ENCODE data around the gene ACSL3.
"Not testable (repeated sequence)": the region's sequence is repeated elsewhere in the genome, so short reads cannot be mapped to it uniquely, and the experiment has no call there.

ACSL3 gene

GRCh38 chr2:222862909-222863544 lies 2.2 kb downstream of the ACSL3 start:
- peak overlapping the region; percentile 93 for H3K9ac ChIP-seq (ENCODE audit: low read depth, low read length)
- H3K4me1 ChIP-seq (ENCODE audit: insufficient read depth, low read length): peaks cover 36% of the 10 kb centered on the region
- H3K36me3 ChIP-seq (ENCODE audit: insufficient read depth, low read length): no peaks in the 10 kb centered on the region
- H3K9me3 ChIP-seq (ENCODE audit: control insufficient read depth, insufficient read depth, low read length): no peaks in the 10 kb centered on the region

DNA sequence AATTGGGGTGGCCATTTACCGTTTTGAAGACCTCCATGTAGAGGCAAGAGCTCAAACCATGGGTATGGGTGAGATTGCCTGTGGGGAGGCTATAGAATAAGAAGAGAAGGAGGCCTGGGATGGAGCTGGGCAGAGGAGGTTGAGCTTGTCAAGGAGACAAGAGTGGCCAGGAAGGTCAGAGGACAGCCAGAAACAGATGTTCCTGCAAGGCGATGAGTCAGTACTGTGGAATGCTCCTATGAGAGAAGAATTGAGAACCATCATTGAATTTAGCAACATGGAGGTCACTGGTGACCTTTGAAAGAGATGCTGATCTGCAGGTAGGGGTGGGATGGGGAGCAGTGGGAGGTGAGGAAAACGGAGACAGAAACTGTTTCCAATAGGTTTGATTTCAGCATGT lies 3.5 kb downstream of the ACSL3 start:
- peak overlapping the region; percentile 7; the same call in 1 of the 2 replicates for H3K9ac ChIP-seq (ENCODE audit: low read depth, low read length)
- H3K9me3 ChIP-seq (ENCODE audit: control insufficient read depth, insufficient read depth, low read length): no peaks in the 10 kb centered on the region
- H3K36me3 ChIP-seq (ENCODE audit: insufficient read depth, low read length): no peaks in the 10 kb centered on the region
- H3K4me1 ChIP-seq (ENCODE audit: insufficient read depth, low read length): peaks cover 39% of the 10 kb centered on the region

DNA sequence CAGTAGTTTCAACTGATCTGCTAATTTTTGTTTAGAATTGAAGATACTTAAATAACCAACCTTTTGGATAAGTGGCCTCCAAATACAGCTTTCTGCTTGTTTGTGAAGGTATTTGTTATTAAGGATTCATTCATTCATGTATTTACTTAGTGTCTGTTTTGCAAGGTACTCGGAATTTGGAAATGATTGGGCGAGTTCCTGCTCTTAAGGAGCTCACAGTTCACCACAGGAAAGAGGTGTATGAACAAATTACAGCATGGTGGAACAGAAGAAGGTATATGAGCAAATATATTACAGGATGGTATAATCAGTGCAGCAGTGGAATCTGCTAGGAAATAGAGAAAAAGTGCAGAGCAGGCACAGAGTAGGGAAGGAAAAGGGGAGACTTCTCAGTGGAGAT lies 4.5 kb downstream of the ACSL3 start:
- Histone ChIP-seq H3K36me3 (ENCODE audit: insufficient read depth, low read length) (no peaks in the 10 kb centered on the region), H3K4me1 (ENCODE audit: insufficient read depth, low read length) (peaks cover 49% of the 10 kb centered on the region), H3K9me3 (ENCODE audit: control insufficient read depth, insufficient read depth, low read length) (no peaks in the 10 kb centered on the region), H3K9ac (ENCODE audit: low read depth, low read length) (no peak overlapping the region)

GRCh38 chr2:222866358-222866960 lies 5.6 kb downstream of the ACSL3 start:
- Histone ChIP-seq H3K9me3 (ENCODE audit: control insufficient read depth, insufficient read depth, low read length) (no peaks in the 10 kb centered on the region), H3K9ac (ENCODE audit: low read depth, low read length) (no peak overlapping the region), H3K36me3 (ENCODE audit: insufficient read depth, low read length) (no peaks in the 10 kb centered on the region), H3K4me1 (ENCODE audit: insufficient read depth, low read length) (peaks cover 57% of the 10 kb centered on the region)

DNA sequence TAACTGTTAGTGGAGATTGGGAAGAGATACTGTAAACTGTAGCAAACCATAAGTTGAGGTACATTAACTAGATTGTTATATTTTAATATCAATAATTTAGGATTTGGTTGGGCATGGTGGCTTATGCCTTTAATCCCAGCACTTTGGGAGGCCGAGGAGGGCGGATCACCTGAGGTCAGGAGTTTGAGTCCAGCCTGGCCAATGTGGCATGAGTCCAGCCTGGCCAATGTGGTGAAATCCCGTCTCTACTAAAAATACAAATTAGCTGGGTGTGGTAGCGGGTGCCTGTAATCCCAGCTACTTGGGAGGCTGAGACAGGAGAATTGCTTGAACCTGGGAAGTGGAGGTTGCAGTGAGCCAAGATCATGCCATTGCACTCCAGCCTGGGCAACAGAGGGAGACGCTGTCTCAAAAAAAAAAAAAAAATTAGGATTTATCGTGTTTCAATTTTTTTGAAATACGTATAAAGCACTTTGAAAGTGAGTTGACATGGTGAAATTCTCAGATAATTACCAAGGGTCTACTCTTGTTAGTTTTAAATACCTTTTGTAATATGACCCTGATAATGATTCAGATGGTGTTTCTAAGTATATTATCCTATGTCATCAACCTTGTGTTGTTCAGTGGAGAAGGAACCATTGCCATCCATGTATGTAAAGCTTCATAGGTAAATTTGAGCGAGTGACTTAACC lies 7.9 kb downstream of the ACSL3 start:
- not testable (repeated sequence) for H3K36me3 ChIP-seq (ENCODE audit: insufficient read depth, low read length); H3K9ac ChIP-seq (ENCODE audit: low read depth, low read length); H3K9me3 ChIP-seq (ENCODE audit: control insufficient read depth, insufficient read depth, low read length)
- H3K4me1 ChIP-seq (ENCODE audit: insufficient read depth, low read length): peaks cover 42% of the 10 kb centered on the region

DNA sequence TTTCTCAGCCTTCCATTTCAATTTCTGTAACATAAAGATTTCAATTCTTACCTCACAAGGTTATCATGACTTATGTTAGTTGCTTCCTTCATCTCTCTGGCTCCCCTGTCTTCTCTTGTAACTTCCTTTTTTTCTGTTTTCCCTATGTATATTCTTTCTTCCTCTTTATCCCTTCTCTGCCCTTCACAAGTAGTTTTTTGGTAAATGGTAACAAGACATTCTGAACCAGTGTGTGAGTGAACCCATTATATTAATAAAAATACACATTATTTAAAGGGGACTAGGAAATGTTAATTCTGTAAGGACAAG lies 8.4 kb downstream of the ACSL3 start:
- Histone ChIP-seq H3K4me1 (ENCODE audit: insufficient read depth, low read length) (peaks cover 37% of the 10 kb centered on the region), H3K9me3 (ENCODE audit: control insufficient read depth, insufficient read depth, low read length) (no peaks in the 10 kb centered on the region), H3K9ac (ENCODE audit: low read depth, low read length) (no peak overlapping the region), H3K36me3 (ENCODE audit: insufficient read depth, low read length) (no peaks in the 10 kb centered on the region)

DNA sequence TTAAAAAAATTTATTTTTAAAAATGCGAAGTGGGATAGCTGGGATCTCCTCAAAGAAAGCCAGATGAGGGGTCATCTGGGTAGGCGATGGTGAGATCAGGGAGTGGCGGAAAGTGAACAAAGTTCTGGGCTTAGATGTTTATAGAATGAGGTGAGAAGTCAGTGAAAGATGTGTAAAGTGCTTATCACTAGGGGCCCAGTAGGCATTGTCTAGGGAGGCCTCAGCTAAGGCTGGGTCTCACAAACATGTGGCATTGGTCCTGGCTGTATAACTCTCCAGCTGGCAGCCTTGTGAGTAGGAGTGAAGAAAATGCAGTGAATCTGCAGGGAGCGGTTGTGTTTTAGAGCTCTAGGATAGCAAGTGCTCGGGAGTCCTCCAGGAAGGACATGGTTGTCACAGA lies 10.5 kb downstream of the ACSL3 start:
- no peak overlapping the region for H3K9ac ChIP-seq (ENCODE audit: low read depth, low read length)
- no peaks in the 10 kb centered on the region for H3K36me3 ChIP-seq (ENCODE audit: insufficient read depth, low read length)
- no peaks in the 10 kb centered on the region for H3K9me3 ChIP-seq (ENCODE audit: control insufficient read depth, insufficient read depth, low read length)
- H3K4me1 ChIP-seq (ENCODE audit: insufficient read depth, low read length): peaks cover 20% of the 10 kb centered on the region

DNA sequence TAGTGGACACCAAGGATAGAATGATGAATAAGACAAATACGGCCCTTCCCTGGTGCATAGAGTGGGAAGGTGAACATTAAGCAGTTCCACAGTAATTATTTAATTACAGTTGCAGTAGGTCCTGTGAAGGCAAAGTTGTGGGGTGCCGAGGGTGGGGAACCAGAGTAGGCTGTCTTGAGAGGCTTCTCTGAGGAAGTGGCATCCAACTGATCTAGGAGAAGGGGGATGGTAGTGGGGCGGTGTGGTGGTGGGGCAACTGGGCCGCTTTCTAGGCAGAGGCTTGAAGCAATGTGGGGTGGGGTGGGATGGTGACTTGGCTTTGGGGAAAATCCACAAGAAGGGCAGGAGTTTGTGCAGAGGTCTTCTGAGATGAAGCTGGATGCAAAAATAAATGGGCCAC lies 11.7 kb downstream of the ACSL3 start:
- Histone ChIP-seq H3K9me3 (ENCODE audit: control insufficient read depth, insufficient read depth, low read length) (no peaks in the 10 kb centered on the region), H3K4me1 (ENCODE audit: insufficient read depth, low read length) (peaks cover 20% of the 10 kb centered on the region), H3K36me3 (ENCODE audit: insufficient read depth, low read length) (no peaks in the 10 kb centered on the region), H3K9ac (ENCODE audit: low read depth, low read length) (no peak overlapping the region)

- peaks cover 9% of the 10 kb centered on the region for H3K4me1 ChIP-seq (ENCODE audit: insufficient read depth, low read length)
- H3K36me3 ChIP-seq (ENCODE audit: insufficient read depth, low read length): no peaks in the 10 kb centered on the region
- H3K9ac ChIP-seq (ENCODE audit: low read depth, low read length): no peak overlapping the region
- no peaks in the 10 kb centered on the region for H3K9me3 ChIP-seq (ENCODE audit: control insufficient read depth, insufficient read depth, low read length)
Measured at GRCh38 chr2:222875482-222875881, 14.6 kb downstream of the ACSL3 start.

DNA sequence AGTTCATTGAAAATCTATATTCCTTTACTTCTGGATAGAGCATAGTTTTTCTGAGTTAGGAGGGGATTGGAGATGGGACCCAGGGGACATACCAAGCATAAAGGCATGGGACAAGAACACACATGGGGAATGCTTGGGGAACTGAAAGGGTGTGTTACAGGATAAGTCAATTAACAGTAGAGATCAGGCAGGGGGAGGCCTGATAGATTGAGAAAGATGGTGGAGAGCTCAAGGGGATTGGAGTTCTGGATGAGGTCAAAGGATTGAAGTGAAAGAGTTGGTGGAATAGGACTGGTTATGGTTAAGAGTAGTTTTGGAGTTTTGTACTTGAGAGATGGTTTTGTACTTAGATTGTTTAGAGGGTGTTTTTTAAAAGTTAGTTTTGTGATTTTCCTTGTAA lies 16.1 kb downstream of the ACSL3 start:
- Histone ChIP-seq H3K9ac (ENCODE audit: low read depth, low read length) (no peak overlapping the region), H3K9me3 (ENCODE audit: control insufficient read depth, insufficient read depth, low read length) (0 out of 2 replicates have a peak, but pooled peaks cover 3% of the 10 kb centered on the region), H3K36me3 (ENCODE audit: insufficient read depth, low read length) (no peaks in the 10 kb centered on the region), H3K4me1 (ENCODE audit: insufficient read depth, low read length) (0 out of 2 replicates have a peak, but pooled peaks cover 3% of the 10 kb centered on the region)

GRCh38 chr2:222877556-222878300 lies 16.9 kb downstream of the ACSL3 start:
- Histone ChIP-seq H3K9ac (ENCODE audit: low read depth, low read length) (no peak overlapping the region), H3K9me3 (ENCODE audit: control insufficient read depth, insufficient read depth, low read length) (peaks cover 7% of the 10 kb centered on the region; the same call in 1 of the 2 replicates), H3K36me3 (ENCODE audit: insufficient read depth, low read length) (no peaks in the 10 kb centered on the region), H3K4me1 (ENCODE audit: insufficient read depth, low read length) (0 out of 2 replicates have a peak, but pooled peaks cover 3% of the 10 kb centered on the region)

DNA sequence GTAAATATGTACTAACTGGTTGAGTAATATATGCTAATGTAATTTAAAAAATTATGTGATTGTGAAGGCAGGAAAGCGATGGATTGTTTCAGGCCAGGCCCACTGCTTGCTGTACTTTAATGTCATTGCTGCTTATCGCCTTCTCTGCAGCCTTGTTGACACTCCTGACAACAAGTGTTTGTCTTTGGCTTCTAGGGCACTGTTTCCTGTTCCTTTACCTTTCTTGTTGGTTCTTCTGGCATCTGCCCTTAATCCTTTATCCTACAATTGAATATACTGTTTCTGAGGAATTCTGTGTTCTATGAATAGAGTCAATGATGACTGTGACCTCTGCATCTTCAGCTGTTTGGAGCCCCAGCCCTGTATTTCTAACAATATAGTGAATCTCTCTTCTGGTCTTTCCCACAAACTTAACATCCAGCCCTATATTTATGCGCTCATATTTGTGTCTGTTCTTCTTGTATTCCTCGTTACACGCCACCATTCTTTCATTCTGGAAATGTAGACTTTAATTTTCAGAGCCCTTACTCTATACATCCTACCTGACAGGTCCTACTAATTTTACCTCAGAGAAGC lies 17.6 kb downstream of the ACSL3 start:
- Histone ChIP-seq H3K9me3 (ENCODE audit: control insufficient read depth, insufficient read depth, low read length) (peaks cover 7% of the 10 kb centered on the region; the same call in 1 of the 2 replicates), H3K9ac (ENCODE audit: low read depth, low read length) (no peak overlapping the region), H3K4me1 (ENCODE audit: insufficient read depth, low read length) (0 out of 2 replicates have a peak, but pooled peaks cover 3% of the 10 kb centered on the region), H3K36me3 (ENCODE audit: insufficient read depth, low read length) (no peaks in the 10 kb centered on the region)

GRCh38 chr2:222878877-222879603 lies 18.2 kb downstream of the ACSL3 start:
- no peaks in the 10 kb centered on the region for H3K36me3 ChIP-seq (ENCODE audit: insufficient read depth, low read length)
- H3K9me3 ChIP-seq (ENCODE audit: control insufficient read depth, insufficient read depth, low read length): peaks cover 7% of the 10 kb centered on the region; the same call in 1 of the 2 replicates
- H3K9ac ChIP-seq (ENCODE audit: low read depth, low read length): no peak overlapping the region
- 0 out of 2 replicates have a peak, but pooled peaks cover 3% of the 10 kb centered on the region for H3K4me1 ChIP-seq (ENCODE audit: insufficient read depth, low read length)

- Histone ChIP-seq H3K36me3 (ENCODE audit: insufficient read depth, low read length) (no peaks in the 10 kb centered on the region), H3K9me3 (ENCODE audit: control insufficient read depth, insufficient read depth, low read length) (peaks cover 7% of the 10 kb centered on the region; the same call in 1 of the 2 replicates), H3K4me1 (ENCODE audit: insufficient read depth, low read length) (0 out of 2 replicates have a peak, but pooled peaks cover 3% of the 10 kb centered on the region), H3K9ac (ENCODE audit: low read depth, low read length) (no peak overlapping the region)
Measured at GRCh38 chr2:222879604-222879933, 18.7 kb downstream of the ACSL3 start.

All from ES-I3 (cell line).